ENCODE measurements around the gene SMIM5. TPM values are rescaled to one million over a fixed set of nuclear protein-coding genes. Genes with fewer than 3 reads are reported as not detected.

Gene SMIM5, protein sequence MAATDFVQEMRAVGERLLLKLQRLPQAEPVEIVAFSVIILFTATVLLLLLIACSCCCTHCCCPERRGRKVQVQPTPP
- total RNA-seq: 1.1 and 1.7 TPM in 2 replicates

DNA sequence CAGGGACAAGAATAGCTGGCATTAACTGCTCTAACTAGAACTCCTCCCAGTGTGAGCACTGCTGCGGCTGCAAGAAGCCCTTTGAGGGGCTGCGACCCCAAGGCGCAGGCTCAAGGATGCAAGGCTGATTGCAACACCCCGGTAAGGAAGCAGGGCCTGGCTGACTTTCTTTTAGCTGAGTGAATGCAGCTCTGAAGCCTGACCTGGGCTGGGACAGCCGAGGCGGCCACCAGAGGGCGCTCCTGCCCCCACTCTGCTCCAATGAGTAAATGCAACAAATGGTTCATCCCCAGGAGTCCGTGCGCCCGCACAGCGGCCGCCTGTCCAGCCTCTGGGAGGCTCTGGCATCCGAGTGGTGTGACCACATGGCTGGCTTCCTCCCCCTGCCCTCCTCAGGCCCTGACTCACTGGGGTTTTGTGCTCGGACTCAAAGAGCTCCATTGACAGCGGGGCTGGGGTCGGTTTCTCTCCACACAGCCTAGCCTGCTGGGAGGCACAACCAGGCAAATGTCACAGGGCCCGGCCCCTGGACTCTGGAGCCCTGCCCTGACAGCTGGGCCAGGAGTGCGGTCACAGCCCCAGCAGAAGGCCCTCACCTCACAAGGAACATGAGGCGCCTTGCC lies at the start of gene SMIM5:
TSS of gene SMIM5 (plus strand) at position 572 of the 623 bp plus-strand sequence. CDS start 6,768 bp downstream, outside the sequence.
- intact Hi-C loops (cut with micrococcal nuclease): loop anchor here (1.0 to 5.0 kb wide), 5 partner anchors 20 to 207 kb away; no protein-coding TSS in a partner anchor
- Mint-ChIP-seq H3K4me1 (peaks cover 13% of the 10 kb centered on the region), H3K4me3 (peak within 1 kb of the TSS; percentile 11), H3K9me3 (no peaks in the 10 kb centered on the region), H3K36me3 (ENCODE audit: low read depth) (peaks cover 10% of the 10 kb centered on the region), H3K27ac (no peak within 1 kb of the TSS), H3K27me3 (no peaks in the 10 kb centered on the region)
- peak; percentile 89 for ATAC-seq (ENCODE audit: low read depth)
- POLR2A ChIA-PET: interaction anchor here (0.6 to 2.9 kb wide), 12 partner anchors 13 to 824 kb away, joined by 3 to 26 read pairs (median 5); partner anchors contain the start of genes GALK1, RECQL5 and SAP30BP
- no peak for TF ChIP-seq CTCF (IDR thresholded peaks at IDR 0.05)
- CTCF ChIA-PET: interaction anchor here (0.6 to 11.7 kb wide), 43 partner anchors 8 to 272 kb away, joined by 3 to 346 read pairs (median 5); partner anchors contain the start of genes GALK1, RECQL5, TRIM65 and TSEN54
- DNase-seq: peak; percentile 83

- ChIA-PET CTCF (no interaction called here), POLR2A (no interaction called here)
- intact Hi-C loops (cut with micrococcal nuclease): loop anchor here (5.0 kb wide), 1 partner anchor 173 kb away; no protein-coding TSS in a partner anchor
- H3K9me3 Mint-ChIP-seq: no peaks in the 10 kb centered on the region
- no peaks in the 10 kb centered on the region for H3K36me3 Mint-ChIP-seq (ENCODE audit: low read depth)
- TF ChIP-seq CTCF (IDR thresholded peaks at IDR 0.05): no peak
- H3K27me3 Mint-ChIP-seq: peaks cover 3% of the 10 kb centered on the region
- H3K4me3 Mint-ChIP-seq: no peak overlapping the region
- no peak for DNase-seq
- H3K27ac Mint-ChIP-seq: no peak overlapping the region
- ATAC-seq (ENCODE audit: low read depth): no peak
- peaks cover 6% of the 10 kb centered on the region for H3K4me1 Mint-ChIP-seq
Measured at GRCh38 chr17:75584849-75585175, 48.4 kb upstream of the SMIM5 start.

- peaks cover 2% of the 10 kb centered on the region for H3K36me3 Mint-ChIP-seq (ENCODE audit: low read depth)
- ChIA-PET CTCF (interaction anchor here (0.7 to 2.2 kb wide), 8 partner anchors 10 to 166 kb away, joined by 3 to 14 read pairs (median 4); partner anchors contain the start of genes SMIM5 and TSEN54), POLR2A (interaction anchor here (0.5 to 2.7 kb wide), 22 partner anchors 9 to 382 kb away, joined by 3 to 29 read pairs (median 4); partner anchors contain the start of genes LLGL2, NUP85, SLC25A19 and TMEM94)
- H3K4me1 Mint-ChIP-seq: peaks cover 16% of the 10 kb centered on the region
- TF ChIP-seq CTCF (IDR thresholded peaks at IDR 0.05): no peak
- no peaks in the 10 kb centered on the region for H3K27me3 Mint-ChIP-seq
- ATAC-seq (ENCODE audit: low read depth) (peak; percentile 43), DNase-seq (peak; percentile 73)
- H3K9me3 Mint-ChIP-seq: no peaks in the 10 kb centered on the region
- H3K27ac Mint-ChIP-seq: peak within 1 kb of the TSS; percentile 61
- peak within 1 kb of the TSS; percentile 80 for H3K4me3 Mint-ChIP-seq
- intact Hi-C loops (cut with micrococcal nuclease): loop anchor here (1.0 to 5.0 kb wide), 4 partner anchors 63 to 317 kb away; partner anchors contain the start of genes LLGL2 and MIF4GD
Measured at GRCh38 chr17:75587675-75588595, 45.3 kb upstream of the SMIM5 start, which contains the start of gene MYO15B. MYO15B (plus strand) TSS chr17:75587800; CDS start chr17:75588058, 258 bp downstream.

GRCh38 chr17:75588596-75589011 lies 44.6 kb upstream of the SMIM5 start:
- ChIA-PET CTCF (interaction anchor here (0.7 to 2.2 kb wide), 8 partner anchors 9 to 165 kb away, joined by 3 to 14 read pairs (median 4); partner anchors contain the start of genes SMIM5 and TSEN54), POLR2A (interaction anchor here (0.5 to 2.7 kb wide), 25 partner anchors 9 to 515 kb away, joined by 3 to 29 read pairs (median 4); partner anchors contain the start of genes LLGL2, NUP85, SLC25A19 and TMEM94)
- H3K9me3 Mint-ChIP-seq: no peaks in the 10 kb centered on the region
- H3K4me1 Mint-ChIP-seq: peaks cover 16% of the 10 kb centered on the region
- H3K27me3 Mint-ChIP-seq: no peaks in the 10 kb centered on the region
- DNase-seq (no peak), ATAC-seq (ENCODE audit: low read depth) (peak; percentile 16)
- no peak for TF ChIP-seq CTCF (IDR thresholded peaks at IDR 0.05)
- peaks cover 2% of the 10 kb centered on the region for H3K36me3 Mint-ChIP-seq (ENCODE audit: low read depth)
- intact Hi-C loops (cut with micrococcal nuclease): loop anchor here (1.0 to 5.0 kb wide), 7 partner anchors 17 to 318 kb away; partner anchors contain the start of genes LLGL2, MIF4GD and TSEN54
- H3K27ac Mint-ChIP-seq: peak overlapping the region; percentile 61
- peak overlapping the region; percentile 78 for H3K4me3 Mint-ChIP-seq
